Kasumi-1 (cell line): ENCODE measurements around the gene ARL2.

Experiments used
- DNase-seq, 2 experiments: peaks; one replicate each; lab custom pipeline; 2025; lab: John Stamatoyannopoulos, UW

Gene ARL2

GRCh38 chr11:65047581-65048422 lies 33.8 kb downstream of the ARL2 start:
- DNase-seq = no peak

GRCh38 chr11:65051398-65051858 lies 37.5 kb downstream of the ARL2 start:
- no peak for DNase-seq

- no peak for DNase-seq
Observed at GRCh38 chr11:65053827-65054508, 40.0 kb downstream of the ARL2 start.

- no peak for DNase-seq
Observed at GRCh38 chr11:65055538-65055937, 41.6 kb downstream of the ARL2 start.

GRCh38 chr11:65056999-65057398 lies 43.0 kb downstream of the ARL2 start:
- no peak for DNase-seq

- no peak for DNase-seq
Observed at GRCh38 chr11:65057526-65057925, 43.6 kb downstream of the ARL2 start.

- no peak for DNase-seq
Observed at GRCh38 chr11:65058012-65058411, 44.1 kb downstream of the ARL2 start.

- DNase-seq = no peak
Observed at GRCh38 chr11:65058419-65059054, 44.6 kb downstream of the ARL2 start, which contains the start of gene NAALADL1. Gene NAALADL1, minus strand, starts transcription at chr11:65058553. Its CDS starts 32 bp downstream, at chr11:65058521.

- DNase-seq = no peak
Observed at GRCh38 chr11:65059523-65059922, 45.6 kb downstream of the ARL2 start.

- no peak for DNase-seq
Observed at GRCh38 chr11:65059959-65060824, 46.2 kb downstream of the ARL2 start.

- no peak for DNase-seq
Observed at GRCh38 chr11:65060913-65061408, 47.0 kb downstream of the ARL2 start.

- no peak for DNase-seq
Observed at GRCh38 chr11:65063532-65063931, 49.6 kb downstream of the ARL2 start.

- DNase-seq = no peak
Observed at GRCh38 chr11:65064847-65065240, 50.9 kb downstream of the ARL2 start.

GRCh38 chr11:65065851-65066250 lies 51.9 kb downstream of the ARL2 start:
- no peak for DNase-seq

- DNase-seq = no peak
Observed at GRCh38 chr11:65066315-65066714, 52.4 kb downstream of the ARL2 start.

GRCh38 chr11:65066805-65067291 lies 52.9 kb downstream of the ARL2 start:
- DNase-seq = no peak

- no peak for DNase-seq
Observed at GRCh38 chr11:65067446-65067845, 53.5 kb downstream of the ARL2 start.

- no peak for DNase-seq
Observed at GRCh38 chr11:65069217-65069616, 55.3 kb downstream of the ARL2 start.
